ENCODE measurements around the gene EMX1.

Gene EMX1

GRCh38 chr2:72924353-72925240 lies 7.3 kb downstream of the EMX1 start:
- DNase-seq (ENCODE audit: low spot score), result no peak

GRCh38 chr2:72925328-72925943 lies 8.1 kb downstream of the EMX1 start:
- no peak for DNase-seq (ENCODE audit: low spot score)

GRCh38 chr2:72926368-72926767 lies 9.0 kb downstream of the EMX1 start:
- DNase-seq (ENCODE audit: low spot score), result no peak

GRCh38 chr2:72926811-72927465 lies 9.6 kb downstream of the EMX1 start:
- DNase-seq (ENCODE audit: low spot score), result no peak

- no peak for DNase-seq (ENCODE audit: low spot score)
Measured at GRCh38 chr2:72927619-72928550, 10.6 kb downstream of the EMX1 start.

GRCh38 chr2:72929010-72929409 lies 11.7 kb downstream of the EMX1 start:
- DNase-seq (ENCODE audit: low spot score), result no peak

GRCh38 chr2:72931280-72931910 lies 14.1 kb downstream of the EMX1 start:
- DNase-seq (ENCODE audit: low spot score), result no peak

- no peak for DNase-seq (ENCODE audit: low spot score)
Measured at GRCh38 chr2:72932045-72932740, 14.9 kb downstream of the EMX1 start.

GRCh38 chr2:72932805-72933204 lies 15.5 kb downstream of the EMX1 start:
- DNase-seq (ENCODE audit: low spot score), result no peak

- DNase-seq (ENCODE audit: low spot score), result no peak
Measured at GRCh38 chr2:72933207-72933606, 15.9 kb downstream of the EMX1 start.

GRCh38 chr2:72933646-72934151 lies 16.4 kb downstream of the EMX1 start:
- DNase-seq (ENCODE audit: low spot score), result no peak

- no peak for DNase-seq (ENCODE audit: low spot score)
Measured at GRCh38 chr2:72934683-72935610, 17.6 kb downstream of the EMX1 start.

GRCh38 chr2:72935611-72935957 lies 18.3 kb downstream of the EMX1 start:
- DNase-seq (ENCODE audit: low spot score), result no peak

GRCh38 chr2:72936660-72937355 lies 19.5 kb downstream of the EMX1 start:
- DNase-seq (ENCODE audit: low spot score), result no peak

- DNase-seq (ENCODE audit: low spot score), result no peak
Measured at GRCh38 chr2:72937356-72937669, 20.0 kb downstream of the EMX1 start.

GRCh38 chr2:72938455-72938854 lies 21.1 kb downstream of the EMX1 start:
- no peak for DNase-seq (ENCODE audit: low spot score)

- DNase-seq (ENCODE audit: low spot score), result no peak
Measured at GRCh38 chr2:72940361-72940760, 23.0 kb downstream of the EMX1 start.

GRCh38 chr2:72940786-72941185 lies 23.5 kb downstream of the EMX1 start:
- no peak for DNase-seq (ENCODE audit: low spot score)

- DNase-seq (ENCODE audit: low spot score), result no peak
Measured at GRCh38 chr2:72942293-72942692, 25.0 kb downstream of the EMX1 start.
